SK-N-SH (cell line): ENCODE measurements around the gene ATP12A.

Experiments used
- CHD2 ChIP-seq: fragments of 150-350 bp; IDR thresholded peaks from 2 replicates; pipeline ENCODE4 v1.6.1; 2018; ENCODE audit warnings: low read length; ENCODE audit not compliant: partially characterized antibody
- POLR2AphosphoS5 ChIP-seq: IDR thresholded peaks from 2 replicates; pipeline ENCODE4 v1.6.1; 2012; ENCODE audit warnings: low read depth, low read length
- RFX5 ChIP-seq: IDR thresholded peaks from 2 replicates; pipeline ENCODE4 v1.6.1; 2012; ENCODE audit warnings: mild to moderate bottlenecking, improper control_type of control experiment, low read length
- TF ChIP-seq, protein P1 (sequence below): fragments of 200-600 bp; sonication (generic); IDR thresholded peaks from 2 replicates; pipeline ENCODE4 v1.6.1; 2017; ENCODE audit warnings: antibody characterized with exemption, mild to moderate bottlenecking, moderate library complexity

DNA sequence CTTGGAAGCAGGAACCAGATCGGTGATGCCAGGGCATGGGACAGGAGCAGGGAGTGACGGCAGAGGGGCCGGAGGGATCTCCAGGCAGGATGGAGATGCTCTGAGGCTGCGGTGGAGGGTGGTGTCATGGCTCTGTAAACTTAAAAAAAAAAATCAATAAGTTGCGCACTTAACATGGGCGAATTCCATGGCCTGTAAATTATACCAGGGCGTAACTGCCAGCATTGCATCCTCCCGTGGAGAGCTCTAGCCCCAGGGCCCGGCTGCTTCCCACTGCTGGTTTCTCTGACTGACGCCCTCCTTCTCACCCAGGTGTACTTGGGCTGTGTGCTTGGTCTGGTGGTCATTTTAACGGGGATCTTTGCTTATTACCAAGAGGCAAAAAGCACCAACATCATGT is 8.7 kb downstream of the ATP12A start:
- no peak for TF ChIP-seq RFX5
- TF ChIP-seq POLR2AphosphoS5, result no peak
- TF ChIP-seq, protein P1, sequence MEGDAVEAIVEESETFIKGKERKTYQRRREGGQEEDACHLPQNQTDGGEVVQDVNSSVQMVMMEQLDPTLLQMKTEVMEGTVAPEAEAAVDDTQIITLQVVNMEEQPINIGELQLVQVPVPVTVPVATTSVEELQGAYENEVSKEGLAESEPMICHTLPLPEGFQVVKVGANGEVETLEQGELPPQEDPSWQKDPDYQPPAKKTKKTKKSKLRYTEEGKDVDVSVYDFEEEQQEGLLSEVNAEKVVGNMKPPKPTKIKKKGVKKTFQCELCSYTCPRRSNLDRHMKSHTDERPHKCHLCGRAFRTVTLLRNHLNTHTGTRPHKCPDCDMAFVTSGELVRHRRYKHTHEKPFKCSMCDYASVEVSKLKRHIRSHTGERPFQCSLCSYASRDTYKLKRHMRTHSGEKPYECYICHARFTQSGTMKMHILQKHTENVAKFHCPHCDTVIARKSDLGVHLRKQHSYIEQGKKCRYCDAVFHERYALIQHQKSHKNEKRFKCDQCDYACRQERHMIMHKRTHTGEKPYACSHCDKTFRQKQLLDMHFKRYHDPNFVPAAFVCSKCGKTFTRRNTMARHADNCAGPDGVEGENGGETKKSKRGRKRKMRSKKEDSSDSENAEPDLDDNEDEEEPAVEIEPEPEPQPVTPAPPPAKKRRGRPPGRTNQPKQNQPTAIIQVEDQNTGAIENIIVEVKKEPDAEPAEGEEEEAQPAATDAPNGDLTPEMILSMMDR, result no peak
- TF ChIP-seq CHD2, result no peak
